Endothelial cell of umbilical vein (primary cell): ENCODE results near the gene SRP19. TPM values are rescaled to one million over a fixed set of nuclear protein-coding genes. Genes with fewer than 3 reads are reported as not detected.

Experiments used
- BruUV-seq: library from RNA; stranded (reverse); fragments of 400-500 nt; replicated peaks from 2 replicates; lab custom pipeline; 2021; lab: Mats Ljungman, UMichigan
- CTCF ChIA-PET: fragments of 300-600, 350-600 bp; sonication (Branson Sonifier 250); formaldehyde crosslinking; loops from one replicate; lab custom pipeline; 2021; ENCODE audit warnings: antibody characterized with exemption, inconsistent platforms; lab: Charles Lee
- POLR2A ChIA-PET: fragments of 300-600, 350-600 bp; sonication (Branson Sonifier 250); formaldehyde crosslinking; loops from one replicate; lab custom pipeline; 2021; ENCODE audit warnings: antibody characterized with exemption, inconsistent platforms; lab: Charles Lee
- DNase-seq: peaks from one replicate; pipeline ENCODE4 v3.0.0-alpha.2; 2011; ENCODE audit warnings: low read depth, low spot score
- FAIRE-seq: peaks from 2 replicates; lab custom pipeline; 2011; peaks lifted over from hg19 to GRCh38; lab: Jason Lieb, UNC
- H2AFZ ChIP-seq: 2 replicates; pipeline ENCODE4 v1.6.0; 2012; ENCODE audit warnings: low read depth, low read length, control low read depth, inconsistent platforms
- H3K27ac ChIP-seq: 2 replicates; pipeline ENCODE4 v1.5.1; 2011; ENCODE audit warnings: low read depth, mild to moderate bottlenecking, control low read depth, low read length, moderate library complexity; ENCODE audit not compliant: insufficient read depth
- H3K27me3 ChIP-seq, 2 experiments: 2 replicates each; pipeline versions ENCODE4 v1.6.0 to v1.6.1; 2011; ENCODE audit warnings: low read length in 2 of 2, mixed read lengths in 1 of 2; ENCODE audit not compliant: control insufficient read depth in 2 of 2, insufficient read depth in 2 of 2
- H3K36me3 ChIP-seq, 2 experiments: 2 replicates in 1 of 2; 3 replicates in 1 of 2; pipeline ENCODE4 v1.5.1; 2011; ENCODE audit warnings: low read length in 2 of 2, mild to moderate bottlenecking in 1 of 2, moderate library complexity in 1 of 2; ENCODE audit not compliant: control insufficient read depth in 2 of 2, insufficient read depth in 2 of 2; ENCODE audit errors: extremely low read depth in 1 of 2
- H3K4me1 ChIP-seq: 3 replicates; pipeline ENCODE4 v1.5.1; 2011; ENCODE audit warnings: mild to moderate bottlenecking, low read length; ENCODE audit not compliant: control insufficient read depth, insufficient read depth; ENCODE audit errors: extremely low read depth
- H3K4me2 ChIP-seq: 2 replicates; pipeline ENCODE4 v1.6.1; 2011; ENCODE audit warnings: low read length, control low read depth, mixed read lengths; ENCODE audit not compliant: insufficient read depth
- H3K4me3 ChIP-seq, 3 experiments: fragments of 200-600 bp in 1 of 3; sonication (generic), shearing (Covaris generic) in 1 of 3; replicated peaks in 1 of 3; 2 replicates each; pipeline ENCODE4 v1.5.1; 2011 to 2016; ENCODE audit warnings: control low read depth in 3 of 3, low read length in 3 of 3, mild to moderate bottlenecking in 2 of 3, inconsistent platforms in 1 of 3, low read depth in 1 of 3, moderate library complexity in 1 of 3; ENCODE audit not compliant: insufficient read depth in 1 of 3
- H3K79me2 ChIP-seq: 2 replicates; pipeline ENCODE4 v1.6.0; 2012; ENCODE audit warnings: low read length, inconsistent platforms; ENCODE audit not compliant: control insufficient read depth, insufficient read depth
- H3K9ac ChIP-seq: replicated peaks from 2 replicates; pipeline ENCODE3; 2011; ENCODE audit warnings: low read length, control low read depth; ENCODE audit not compliant: insufficient read depth; ENCODE audit errors: extremely low read depth
- H3K9me1 ChIP-seq: replicated peaks from 3 replicates; pipeline ENCODE4 v1.6.0; 2011; ENCODE audit warnings: mild to moderate bottlenecking, low read length; ENCODE audit not compliant: control insufficient read depth, insufficient read depth; ENCODE audit errors: extremely low read depth
- H3K9me3 ChIP-seq: replicated peaks from 2 replicates; pipeline ENCODE4 v1.5.1; 2012; ENCODE audit warnings: low read length, inconsistent platforms; ENCODE audit not compliant: control insufficient read depth, insufficient read depth
- H4K20me1 ChIP-seq: replicated peaks from 2 replicates; pipeline ENCODE3; 2011; ENCODE audit warnings: mild to moderate bottlenecking, low read length; ENCODE audit not compliant: control insufficient read depth, insufficient read depth; ENCODE audit errors: extremely low read depth
- EZH2 ChIP-seq: IDR thresholded peaks from 2 replicates; pipeline ENCODE4 v1.6.1; 2012; ENCODE audit warnings: borderline replicate concordance, low read depth, mild to moderate bottlenecking, moderate library complexity, low read length, inconsistent platforms; ENCODE audit not compliant: severe bottlenecking
- FOS ChIP-seq: IDR thresholded peaks from 2 replicates; pipeline ENCODE4 v1.6.1; 2011; ENCODE audit warnings: mild to moderate bottlenecking, low read length, moderate library complexity, borderline replicate concordance; ENCODE audit not compliant: insufficient read depth
- GATA2 ChIP-seq: IDR thresholded peaks from 2 replicates; pipeline ENCODE4 v1.7.0; 2011; ENCODE audit warnings: low read depth, mild to moderate bottlenecking, moderate library complexity, mixed read lengths, low read length; ENCODE audit not compliant: insufficient read length, insufficient read depth
- JUN ChIP-seq: IDR thresholded peaks from 2 replicates; pipeline ENCODE4 v1.6.1; 2011; ENCODE audit warnings: borderline replicate concordance, low read depth; ENCODE audit not compliant: insufficient read length, insufficient read depth
- MYC ChIP-seq: IDR thresholded peaks from one replicate; pipeline ENCODE4 v1.6.1; 2011; ENCODE audit warnings: mild to moderate bottlenecking, low read depth, low read length
- POLR2A ChIP-seq: IDR thresholded peaks from 2 replicates; pipeline ENCODE4 v1.6.1; 2012; ENCODE audit warnings: low read depth, mild to moderate bottlenecking, control low read depth, low read length
- POLR2AphosphoS5 ChIP-seq: IDR thresholded peaks from 2 replicates; pipeline ENCODE4 v1.6.1; 2012; ENCODE audit warnings: low read depth, mild to moderate bottlenecking, control low read depth, low read length, moderate library complexity; ENCODE audit not compliant: insufficient read depth
- dilution Hi-C: fragments of 300-500 bp; cut with MboI; formaldehyde crosslinking; loops from one replicate; pipeline ENCODE4 v1.15.0; 2019; ENCODE audit warnings: low sequenced_read_pairs; ENCODE audit not compliant: extremely low pct_ligation_motif_present
- intact Hi-C: fragments of 100-400 bp; cut with micrococcal nuclease; formaldehyde crosslinking; loops from one replicate; pipeline ENCODE4 v1.10.0; 2022
- polyA plus RNA-seq, 4 experiments: library from polyadenylated mRNA; depleted of rRNA in 3 of 4; stranded (reverse) in 3 of 4; unstranded in 1 of 4; fragments of >200 nt; gene quantifications; 2 replicates each; pipeline versions ENCODE4 v1.2.1 to v1.2.3, GENCODE V29; 2011 to 2012; ENCODE audit warnings: missing spikeins in 1 of 4
- total RNA-seq: library from RNA; stranded (reverse); gene quantifications from 2 replicates; pipeline ENCODE4 v1.2.3, GENCODE V29; 2021
- TF ChIP-seq, protein P1 (sequence below), 2 donors: IDR thresholded peaks; 1 replicate in 1 of 2; 2 replicates in 1 of 2; pipeline ENCODE4 v1.5.1; 2011; ENCODE audit warnings: low read length in 2 of 2, mild to moderate bottlenecking in 2 of 2, moderate library complexity in 2 of 2, control low read depth in 1 of 2, inconsistent platforms in 1 of 2, low read depth in 1 of 2; ENCODE audit not compliant: insufficient read depth in 1 of 2; ENCODE audit errors: extremely low read depth in 1 of 2
- TF ChIP-seq, protein P2 (sequence below): IDR thresholded peaks from 2 replicates; pipeline ENCODE4 v1.6.1; 2011; ENCODE audit not compliant: insufficient read depth, insufficient read length

SRP19 gene
- total and polyA plus RNA-seq, 2 donors (not counting 3 experiments of a cell fraction or from before 2014, with no cell fraction given), result 28.6 to 69.4 TPM

DNA sequence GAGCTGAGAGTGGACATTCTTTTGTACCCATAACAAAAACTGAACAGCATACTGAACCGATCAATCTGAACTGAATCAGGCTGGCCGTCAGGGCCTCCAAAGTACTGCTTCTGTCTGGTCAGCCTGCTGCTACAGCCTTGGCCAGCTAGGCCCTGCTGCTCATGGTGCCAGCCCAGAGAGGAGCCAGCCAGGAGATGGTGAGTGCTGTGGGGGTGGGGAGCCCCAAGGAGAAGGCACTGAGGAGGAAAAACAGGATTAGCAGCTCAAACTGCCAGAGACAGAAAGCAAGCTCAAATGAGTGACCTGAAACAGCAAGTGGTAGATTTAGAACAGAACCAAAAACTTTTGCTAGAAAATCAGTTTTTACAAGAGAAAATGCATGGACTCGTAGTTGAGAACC is 23.9 kb downstream of the SRP19 start:
- intact Hi-C loops (no loop called here), dilution Hi-C loops (no loop called here)
- Histone ChIP-seq H2AFZ (no peak overlapping the region), H3K9ac (no peak overlapping the region), H3K9me3 (no peaks in the 10 kb centered on the region), H3K4me1 (no peaks in the 10 kb centered on the region), H4K20me1 (no peaks in the 10 kb centered on the region), H3K36me3 (peaks cover 21 to 22% of the 10 kb centered on the region in 2 experiments), H3K79me2 (peaks cover 2% of the 10 kb centered on the region), H3K27me3 (no peaks in the 10 kb centered on the region), H3K4me3 (no peak overlapping the region), H3K4me2 (no peak overlapping the region), H3K27ac (no peak overlapping the region), H3K9me1 (no peaks in the 10 kb centered on the region)
- CTCF ChIA-PET, result interaction anchor here (1.5 kb wide), 1 partner anchor 10 kb away, joined by 3 read pairs; no protein-coding TSS in a partner anchor
- no peak for FAIRE-seq
- no peak for TF ChIP-seq FOS
- TF ChIP-seq EZH2, result no peak
- TF ChIP-seq, protein P1, sequence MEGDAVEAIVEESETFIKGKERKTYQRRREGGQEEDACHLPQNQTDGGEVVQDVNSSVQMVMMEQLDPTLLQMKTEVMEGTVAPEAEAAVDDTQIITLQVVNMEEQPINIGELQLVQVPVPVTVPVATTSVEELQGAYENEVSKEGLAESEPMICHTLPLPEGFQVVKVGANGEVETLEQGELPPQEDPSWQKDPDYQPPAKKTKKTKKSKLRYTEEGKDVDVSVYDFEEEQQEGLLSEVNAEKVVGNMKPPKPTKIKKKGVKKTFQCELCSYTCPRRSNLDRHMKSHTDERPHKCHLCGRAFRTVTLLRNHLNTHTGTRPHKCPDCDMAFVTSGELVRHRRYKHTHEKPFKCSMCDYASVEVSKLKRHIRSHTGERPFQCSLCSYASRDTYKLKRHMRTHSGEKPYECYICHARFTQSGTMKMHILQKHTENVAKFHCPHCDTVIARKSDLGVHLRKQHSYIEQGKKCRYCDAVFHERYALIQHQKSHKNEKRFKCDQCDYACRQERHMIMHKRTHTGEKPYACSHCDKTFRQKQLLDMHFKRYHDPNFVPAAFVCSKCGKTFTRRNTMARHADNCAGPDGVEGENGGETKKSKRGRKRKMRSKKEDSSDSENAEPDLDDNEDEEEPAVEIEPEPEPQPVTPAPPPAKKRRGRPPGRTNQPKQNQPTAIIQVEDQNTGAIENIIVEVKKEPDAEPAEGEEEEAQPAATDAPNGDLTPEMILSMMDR (IDR thresholded peaks at IDR 0.05; ENCODE audit: extremely low read depth in 1 of 2, insufficient read depth in 1 of 2, low read depth in 1 of 2, low read length in 2 of 2), result no peak
- TF ChIP-seq GATA2, result no peak
- TF ChIP-seq, protein P2, sequence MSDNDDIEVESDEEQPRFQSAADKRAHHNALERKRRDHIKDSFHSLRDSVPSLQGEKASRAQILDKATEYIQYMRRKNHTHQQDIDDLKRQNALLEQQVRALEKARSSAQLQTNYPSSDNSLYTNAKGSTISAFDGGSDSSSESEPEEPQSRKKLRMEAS, result no peak
- no peak for TF ChIP-seq MYC
- TF ChIP-seq JUN, result no peak
- TF ChIP-seq POLR2AphosphoS5, result no peak
- no peak for TF ChIP-seq POLR2A
- BruUV-seq, result no TSS peak
- POLR2A ChIA-PET, result no interaction called here
- DNase-seq, result no peak
